ENCODE results near the gene C1QTNF9B.

The C1QTNF9B gene

GRCh38 chr13:23844132-23844531 is 53.2 kb downstream of the C1QTNF9B start:
- ChIA-PET CTCF (interaction anchor here (1.8 kb wide), 1 partner anchor 8 kb away, joined by 4 read pairs; no protein-coding TSS in a partner anchor), POLR2A (no interaction called here)
- H3K9me3 ChIP-seq (ENCODE audit: control extremely low read depth in 1 of 5, control insufficient read depth in 4 of 5, insufficient read depth in 2 of 5, low read depth in 1 of 5, low read length in 4 of 5): no peaks in the 10 kb centered on the region
- DNase-seq: no peak
- no peak overlapping the region for H3K4me3 ChIP-seq (ENCODE audit: control insufficient read depth in 1 of 7, extremely low read depth in 1 of 7, insufficient read depth in 4 of 7, low read depth in 2 of 7, low read length in 6 of 7)
- peaks cover 0 to 2% (median 0%) of the 10 kb centered on the region in 4 experiments for H3K36me3 ChIP-seq (ENCODE audit: control insufficient read depth in 4 of 4, insufficient read depth in 4 of 4, low read length in 3 of 4)
- no peak overlapping the region for H3K27ac ChIP-seq (ENCODE audit: insufficient read depth in 1 of 2, low read depth in 1 of 2, low read length in 2 of 2, poor library complexity in 1 of 2, severe bottlenecking in 2 of 2)
- WGBS (ENCODE audit: insufficient coverage): 96% methylated on average over 2 of the region's 2 CpGs
- H3K27me3 ChIP-seq (replicated peaks in 2 of 5; ENCODE audit: control insufficient read depth in 4 of 5, insufficient read depth in 5 of 5, low read length in 4 of 5): no peaks in the 10 kb centered on the region
- H3K4me1 ChIP-seq (ENCODE audit: control extremely low read depth in 1 of 4, control insufficient read depth in 4 of 4, insufficient read depth in 4 of 4, low read length in 3 of 4): peaks cover 0 to 31% (median 23%) of the 10 kb centered on the region in 4 experiments

GRCh38 chr13:23843436-23843835 is 53.9 kb downstream of the C1QTNF9B start:
- no CpG with 5 or more reads among the region's 1 CpG for WGBS (ENCODE audit: insufficient coverage)
- ChIA-PET CTCF (no interaction called here), POLR2A (no interaction called here)

GRCh38 chr13:23842406-23842805 is 54.9 kb downstream of the C1QTNF9B start:
- Histone ChIP-seq H3K4me1 (ENCODE audit: control extremely low read depth in 1 of 4, control insufficient read depth in 4 of 4, insufficient read depth in 4 of 4, low read length in 3 of 4) (peaks cover 0 to 14% (median 9%) of the 10 kb centered on the region in 4 experiments), H3K27me3 (replicated peaks in 2 of 5; ENCODE audit: control insufficient read depth in 4 of 5, insufficient read depth in 5 of 5, low read length in 4 of 5) (no peaks in the 10 kb centered on the region), H3K4me3 (ENCODE audit: control insufficient read depth in 1 of 7, extremely low read depth in 1 of 7, insufficient read depth in 4 of 7, low read depth in 2 of 7, low read length in 6 of 7) (no peak overlapping the region), H3K27ac (ENCODE audit: insufficient read depth in 1 of 2, low read depth in 1 of 2, low read length in 2 of 2, poor library complexity in 1 of 2, severe bottlenecking in 2 of 2) (no peak overlapping the region), H3K9me3 (ENCODE audit: control extremely low read depth in 1 of 5, control insufficient read depth in 4 of 5, insufficient read depth in 2 of 5, low read depth in 1 of 5, low read length in 4 of 5) (no peaks in the 10 kb centered on the region), H3K36me3 (ENCODE audit: control insufficient read depth in 4 of 4, insufficient read depth in 4 of 4, low read length in 3 of 4) (peaks cover 0 to 3% (median 0%) of the 10 kb centered on the region in 4 experiments)
- CTCF ChIA-PET: no interaction called here
- POLR2A ChIA-PET: no interaction called here
- no peak for DNase-seq
- 97% methylated on average over 8 of the region's 8 CpGs for WGBS (ENCODE audit: insufficient coverage)

More at GRCh38 chr13:23843436-23843835, 53.9 kb downstream of the C1QTNF9B start:
- no peaks in the 10 kb centered on the region for H3K27me3 ChIP-seq (replicated peaks in 2 of 5; ENCODE audit: control insufficient read depth in 4 of 5, insufficient read depth in 5 of 5, low read length in 4 of 5)
- peaks cover 0 to 2% (median 0%) of the 10 kb centered on the region in 4 experiments for H3K36me3 ChIP-seq (ENCODE audit: control insufficient read depth in 4 of 4, insufficient read depth in 4 of 4, low read length in 3 of 4)
- peaks cover 0 to 24% (median 17%) of the 10 kb centered on the region in 4 experiments for H3K4me1 ChIP-seq (ENCODE audit: control extremely low read depth in 1 of 4, control insufficient read depth in 4 of 4, insufficient read depth in 4 of 4, low read length in 3 of 4)
- no peak overlapping the region for H3K4me3 ChIP-seq (ENCODE audit: control insufficient read depth in 1 of 7, extremely low read depth in 1 of 7, insufficient read depth in 4 of 7, low read depth in 2 of 7, low read length in 6 of 7)
- no peaks in the 10 kb centered on the region for H3K9me3 ChIP-seq (ENCODE audit: control extremely low read depth in 1 of 5, control insufficient read depth in 4 of 5, insufficient read depth in 2 of 5, low read depth in 1 of 5, low read length in 4 of 5)
- H3K27ac ChIP-seq (ENCODE audit: insufficient read depth in 1 of 2, low read depth in 1 of 2, low read length in 2 of 2, poor library complexity in 1 of 2, severe bottlenecking in 2 of 2): no peak overlapping the region
- no peak for DNase-seq
